ENCODE results near the gene WDR49.

WDR49 gene

GRCh38 chr3:167493244-167493643 is 160.5 kb downstream of the WDR49 start:
- H3K36me3 ChIP-seq (ENCODE audit: control insufficient read depth, insufficient read depth, low read length) = no peaks in the 10 kb centered on the region
- no peak overlapping the region for H3K4me3 ChIP-seq (ENCODE audit: low read depth, low read length)
- H3K27ac ChIP-seq = no peak overlapping the region
- H3K4me2 ChIP-seq (ENCODE audit: low read length) = no peak overlapping the region
- H3K9ac ChIP-seq = no peak overlapping the region
- no peaks in the 10 kb centered on the region for H3K79me2 ChIP-seq
- no peaks in the 10 kb centered on the region for H3K4me1 ChIP-seq
- TF ChIP-seq, protein P1, sequence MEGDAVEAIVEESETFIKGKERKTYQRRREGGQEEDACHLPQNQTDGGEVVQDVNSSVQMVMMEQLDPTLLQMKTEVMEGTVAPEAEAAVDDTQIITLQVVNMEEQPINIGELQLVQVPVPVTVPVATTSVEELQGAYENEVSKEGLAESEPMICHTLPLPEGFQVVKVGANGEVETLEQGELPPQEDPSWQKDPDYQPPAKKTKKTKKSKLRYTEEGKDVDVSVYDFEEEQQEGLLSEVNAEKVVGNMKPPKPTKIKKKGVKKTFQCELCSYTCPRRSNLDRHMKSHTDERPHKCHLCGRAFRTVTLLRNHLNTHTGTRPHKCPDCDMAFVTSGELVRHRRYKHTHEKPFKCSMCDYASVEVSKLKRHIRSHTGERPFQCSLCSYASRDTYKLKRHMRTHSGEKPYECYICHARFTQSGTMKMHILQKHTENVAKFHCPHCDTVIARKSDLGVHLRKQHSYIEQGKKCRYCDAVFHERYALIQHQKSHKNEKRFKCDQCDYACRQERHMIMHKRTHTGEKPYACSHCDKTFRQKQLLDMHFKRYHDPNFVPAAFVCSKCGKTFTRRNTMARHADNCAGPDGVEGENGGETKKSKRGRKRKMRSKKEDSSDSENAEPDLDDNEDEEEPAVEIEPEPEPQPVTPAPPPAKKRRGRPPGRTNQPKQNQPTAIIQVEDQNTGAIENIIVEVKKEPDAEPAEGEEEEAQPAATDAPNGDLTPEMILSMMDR (IDR thresholded peaks at IDR 0.05) = no peak
- no peaks in the 10 kb centered on the region for H3K27me3 ChIP-seq (ENCODE audit: control insufficient read depth, insufficient read depth, low read length)
- H3K9me3 ChIP-seq (ENCODE audit: control insufficient read depth, low read length) = no peaks in the 10 kb centered on the region
- no peak overlapping the region for H2AFZ ChIP-seq

GRCh38 chr3:167491621-167492020 is 162.1 kb downstream of the WDR49 start:
- H3K9ac ChIP-seq = no peak overlapping the region
- H3K36me3 ChIP-seq (ENCODE audit: control insufficient read depth, insufficient read depth, low read length) = no peaks in the 10 kb centered on the region
- no peaks in the 10 kb centered on the region for H3K79me2 ChIP-seq
- no peak overlapping the region for H3K4me3 ChIP-seq (ENCODE audit: low read depth, low read length)
- H3K27ac ChIP-seq = no peak overlapping the region
- H2AFZ ChIP-seq = no peak overlapping the region
- no peak overlapping the region for H3K4me2 ChIP-seq (ENCODE audit: low read length)
- no peaks in the 10 kb centered on the region for H3K27me3 ChIP-seq (ENCODE audit: control insufficient read depth, insufficient read depth, low read length)
- H3K9me3 ChIP-seq (ENCODE audit: control insufficient read depth, low read length) = no peaks in the 10 kb centered on the region
- TF ChIP-seq, protein P1 (IDR thresholded peaks at IDR 0.05) = no peak
- H3K4me1 ChIP-seq = no peaks in the 10 kb centered on the region

GRCh38 chr3:167489571-167489970 is 164.2 kb downstream of the WDR49 start:
- H3K27me3 ChIP-seq (ENCODE audit: control insufficient read depth, insufficient read depth, low read length) = no peaks in the 10 kb centered on the region
- H3K79me2 ChIP-seq = no peaks in the 10 kb centered on the region
- TF ChIP-seq, protein P1 (IDR thresholded peaks at IDR 0.05) = no peak
- H3K4me1 ChIP-seq = no peaks in the 10 kb centered on the region
- no peak overlapping the region for H2AFZ ChIP-seq
- H3K9ac ChIP-seq = no peak overlapping the region
- no peak overlapping the region for H3K4me2 ChIP-seq (ENCODE audit: low read length)
- H3K4me3 ChIP-seq (ENCODE audit: low read depth, low read length) = no peak overlapping the region
- no peaks in the 10 kb centered on the region for H3K9me3 ChIP-seq (ENCODE audit: control insufficient read depth, low read length)
- no peaks in the 10 kb centered on the region for H3K36me3 ChIP-seq (ENCODE audit: control insufficient read depth, insufficient read depth, low read length)
- no peak overlapping the region for H3K27ac ChIP-seq

- no peak overlapping the region for H3K4me2 ChIP-seq (ENCODE audit: low read length)
- H3K79me2 ChIP-seq = no peaks in the 10 kb centered on the region
- H3K9ac ChIP-seq = no peak overlapping the region
- no peaks in the 10 kb centered on the region for H3K9me3 ChIP-seq (ENCODE audit: control insufficient read depth, low read length)
- TF ChIP-seq, protein P1 (IDR thresholded peaks at IDR 0.05) = no peak
- no peak overlapping the region for H3K27ac ChIP-seq
- no peaks in the 10 kb centered on the region for H3K4me1 ChIP-seq
- no peak overlapping the region for H3K4me3 ChIP-seq (ENCODE audit: low read depth, low read length)
- no peak overlapping the region for H2AFZ ChIP-seq
- H3K36me3 ChIP-seq (ENCODE audit: control insufficient read depth, insufficient read depth, low read length) = no peaks in the 10 kb centered on the region
- no peaks in the 10 kb centered on the region for H3K27me3 ChIP-seq (ENCODE audit: control insufficient read depth, insufficient read depth, low read length)
Observed at GRCh38 chr3:167487556-167487955, 166.2 kb downstream of the WDR49 start.

DNA sequence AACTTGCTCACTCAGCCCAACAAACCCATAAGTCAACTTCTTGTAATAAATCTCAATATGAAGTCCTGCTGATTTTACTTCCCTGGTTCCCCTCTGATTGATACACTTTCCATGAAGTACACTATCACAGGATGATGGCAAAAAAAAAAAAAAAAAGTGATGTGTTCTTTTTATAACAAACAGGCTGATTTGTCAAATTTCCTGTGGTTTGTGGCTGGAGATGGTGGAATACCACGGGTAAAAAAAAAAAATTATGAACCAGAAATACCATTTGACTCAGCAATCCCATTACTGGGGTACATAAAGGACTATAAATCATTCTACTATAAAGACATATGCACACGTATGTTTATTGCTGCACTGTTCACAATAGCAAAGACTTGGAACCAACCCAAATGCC is 169.2 kb downstream of the WDR49 start:
- Histone ChIP-seq H3K9ac (no peak overlapping the region), H3K4me1 (no peaks in the 10 kb centered on the region), H3K27ac (no peak overlapping the region), H3K9me3 (ENCODE audit: control insufficient read depth, low read length) (no peaks in the 10 kb centered on the region), H3K27me3 (ENCODE audit: control insufficient read depth, insufficient read depth, low read length) (no peaks in the 10 kb centered on the region), H3K36me3 (ENCODE audit: control insufficient read depth, insufficient read depth, low read length) (no peaks in the 10 kb centered on the region), H3K79me2 (no peaks in the 10 kb centered on the region), H3K4me3 (ENCODE audit: low read depth, low read length) (no peak overlapping the region), H2AFZ (no peak overlapping the region), H3K4me2 (ENCODE audit: low read length) (no peak overlapping the region)
- TF ChIP-seq, protein P1 (IDR thresholded peaks at IDR 0.05) = no peak

Measured in parathyroid adenoma (tissue), 2 donors.